ENCODE measurements around the gene ZNF329. TPM values are rescaled to one million over a fixed set of nuclear protein-coding genes. Genes with fewer than 3 reads are reported as not detected.

ZNF329 gene
- total and polyA plus RNA-seq, 2 of the 8 experiments (the other 6 are each of a cell fraction or from before 2014, with no cell fraction given) = 5.8 to 11.2 TPM

GRCh38 chr19:58128041-58128685 is 22.4 kb downstream of the ZNF329 start:
- Histone ChIP-seq H3K27me3 (replicated peaks in 1 of 4; ENCODE audit: control insufficient read depth in 3 of 4, extremely low read depth in 1 of 4, insufficient read depth in 3 of 4, low read length in 3 of 4) (no peaks in the 10 kb centered on the region), H3K56ac (replicated peaks; ENCODE audit: insufficient read length, low read depth, low read length) (no peak overlapping the region), H2BK20ac (ENCODE audit: low read length) (no peak overlapping the region), H3K18ac (ENCODE audit: extremely low read depth, low read length) (no peak overlapping the region), H3K79me2 (ENCODE audit: control insufficient read depth in 1 of 2, insufficient read depth in 2 of 2, low read length in 2 of 2) (no peaks in the 10 kb centered on the region), H3K4me2 (ENCODE audit: insufficient read depth in 1 of 2, low read depth in 2 of 2, low read length in 2 of 2) (no peak overlapping the region), H4K91ac (replicated peaks; ENCODE audit: insufficient read length, low read length) (no peak overlapping the region), H2AFZ (ENCODE audit: low read length) (no peak overlapping the region), H3K23me2 (ENCODE audit: low read depth, low read length) (no peaks in the 10 kb centered on the region), H2BK120ac (replicated peaks; ENCODE audit: low read depth, low read length) (no peak overlapping the region), H3K23ac (ENCODE audit: insufficient read length) (no peak overlapping the region), H3K9ac (replicated peaks in 1 of 4; ENCODE audit: extremely low read depth in 1 of 4, low read depth in 3 of 4, low read length in 3 of 4) (no peak overlapping the region), H3K79me1 (ENCODE audit: low read depth, low read length) (no peaks in the 10 kb centered on the region), H3K27ac (ENCODE audit: low read depth, low read length) (no peak overlapping the region), H3K4me3 (ENCODE audit: extremely low read depth in 1 of 4, insufficient read depth in 2 of 4, low read depth in 3 of 4, low read length in 4 of 4) (0 out of 8 replicates have a peak overlapping the region, but pooled peaks of 1 of the 4 experiments have one; percentile 14), H3K4me1 (replicated peaks in 1 of 4; ENCODE audit: control insufficient read depth in 3 of 4, insufficient read depth in 4 of 4, low read length in 3 of 4) (no peaks in the 10 kb centered on the region), H2BK5ac (ENCODE audit: low read depth, low read length) (no peak overlapping the region), H3K4ac (replicated peaks; ENCODE audit: insufficient read length, low read depth, low read length) (no peak overlapping the region), H3K36me3 (ENCODE audit: control insufficient read depth in 2 of 4, insufficient read depth in 4 of 4, low read length in 3 of 4) (peaks cover 12 to 65% (median 32%) of the 10 kb centered on the region in 4 experiments), H4K20me1 (replicated peaks in 1 of 2; ENCODE audit: control insufficient read depth in 1 of 2, insufficient read depth in 2 of 2, low read length in 2 of 2) (no peaks in the 10 kb centered on the region), H3K14ac (ENCODE audit: insufficient read length) (no peak overlapping the region), H4K8ac (ENCODE audit: extremely low read depth, insufficient read depth, low read length) (no peak overlapping the region), H2AK5ac (ENCODE audit: low read depth, low read length) (no peak overlapping the region), H2BK15ac (ENCODE audit: low read length) (no peak overlapping the region), H2BK12ac (ENCODE audit: low read depth, low read length) (no peak overlapping the region), H4K5ac (ENCODE audit: insufficient read length, low read depth, low read length) (no peak overlapping the region), H3K9me3 (ENCODE audit: insufficient read depth in 2 of 2, low read depth in 1 of 2, low read length in 1 of 2) (peaks cover 86 to 97% of the 10 kb centered on the region in 2 experiments)
- ChIA-PET POLR2A (ENCODE audit: partially characterized antibody) (no interaction called here), CTCF (ENCODE audit: partially characterized antibody) (no interaction called here)
- 90% methylated on average over 12 of the region's 12 CpGs; no CpG with 5 or more reads in 1 of the 2 experiments for WGBS, 2 experiments (ENCODE audit: extremely low coverage in 1 of 2, insufficient coverage in 1 of 2, insufficient read length in 1 of 2, insufficient replicate concordance in 2 of 2, low coverage in 1 of 2, low lambda C conversion rate in 2 of 2, missing lambda C conversion rate in 1 of 2)
- FAIRE-seq (no peak), DNase-seq (ENCODE audit: low read depth in 1 of 2, low spot score in 2 of 2) (no peak)
- TF ChIP-seq ZNF274 (IDR thresholded peaks at IDR 0.05; ENCODE audit: borderline replicate concordance, extremely low read depth, low read length) = peak; percentile 100
- TF ChIP-seq RNF2 (IDR thresholded peaks at IDR 0.05; ENCODE audit: borderline replicate concordance, low read depth, low read length, missing control alignments, poor library complexity, severe bottlenecking) = no peak
